HepG2 (cell line): ENCODE data around the gene SYT1. TPM values are rescaled to one million over a fixed set of nuclear protein-coding genes. Genes with fewer than 3 reads are reported as not detected.

Experiments
- ATAC-seq: fragments of 200-7000 bp; cut with Tn5 transposase; 3 replicates; pipeline ENCODE4 v1.9.1; 2020; ENCODE audit warnings: mild to moderate bottlenecking, moderate library complexity
- BruUV-seq: library from RNA; stranded (reverse); fragments of 400-500 nt; replicated peaks from 2 replicates; lab custom pipeline; 2021; lab: Mats Ljungman, UMichigan
- CTCF ChIA-PET: fragments of 300-600 bp; formaldehyde crosslinking; extraction: SDS; loops from one replicate; lab custom pipeline; 2021; ENCODE audit warnings: low total read pairs, inconsistent platforms, low intra/inter-chr PET ratio; lab: Yijun Ruan, JAX
- POLR2A ChIA-PET: fragments of 350-600 bp; sonication (Branson Sonifier 250); formaldehyde crosslinking; loops from one replicate; lab custom pipeline; 2020; ENCODE audit warnings: antibody characterized with exemption, inconsistent platforms; lab: Yijun Ruan, JAX
- DNase-seq: peaks from one replicate; pipeline ENCODE4 v3.0.0-alpha.2; 2015; ENCODE audit warnings: low spot score
- FAIRE-seq: peaks from 3 replicates; lab custom pipeline; 2011; peaks lifted over from hg19 to GRCh38; lab: Jason Lieb, UNC
- H2AFZ ChIP-seq: one replicate; pipeline ENCODE4 v1.6.1; 2011; ENCODE audit warnings: low read length, inconsistent platforms
- H3K27ac ChIP-seq: fragments of 300-600 bp; 3 replicates; pipeline ENCODE4 v1.8.0; 2011; ENCODE audit warnings: mixed run types, mild to moderate bottlenecking, mixed read lengths, low read length, inconsistent platforms; ENCODE audit not compliant: insufficient read depth; ENCODE audit errors: extremely low read length
- H3K27me3 ChIP-seq, 2 experiments: fragments of 200-600 bp in 1 of 2; 2 replicates in 1 of 2; 3 replicates in 1 of 2; pipeline versions ENCODE4 v1.6.0 to v1.8.0; 2011; ENCODE audit warnings: low read length in 2 of 2, mild to moderate bottlenecking in 2 of 2, moderate library complexity in 2 of 2, inconsistent platforms in 1 of 2; ENCODE audit not compliant: insufficient read depth in 2 of 2, control insufficient read depth in 1 of 2
- H3K36me3 ChIP-seq, 2 experiments: fragments of 200-600 bp in 1 of 2; replicated peaks in 1 of 2; 2 replicates in 1 of 2; 3 replicates in 1 of 2; pipeline versions ENCODE4 v1.5.1 to v1.8.0; 2011; ENCODE audit warnings: low read length in 2 of 2, inconsistent platforms in 1 of 2; ENCODE audit not compliant: insufficient read depth in 2 of 2, control insufficient read depth in 1 of 2
- H3K4me1 ChIP-seq: 2 replicates; pipeline ENCODE4 v1.5.1; 2012; ENCODE audit warnings: low read length, inconsistent platforms; ENCODE audit not compliant: insufficient read depth
- H3K4me2 ChIP-seq: 2 replicates; pipeline ENCODE4 v1.6.0; 2011; ENCODE audit warnings: low read depth, low read length, inconsistent platforms
- H3K4me3 ChIP-seq, 3 experiments: fragments of 200-600 bp in 1 of 3; sonication (generic), shearing (Covaris generic) in 1 of 3; replicated peaks in 1 of 3; 2 replicates each; pipeline ENCODE4 v1.5.1; 2011 to 2016; ENCODE audit warnings: low read length in 3 of 3, inconsistent platforms in 2 of 3, low read depth in 2 of 3, mild to moderate bottlenecking in 2 of 3, control low read depth in 1 of 3, mixed read lengths in 1 of 3; ENCODE audit not compliant: insufficient read depth in 1 of 3
- H3K79me2 ChIP-seq: one replicate; pipeline ENCODE4 v1.6.1; 2011; ENCODE audit warnings: low read length, inconsistent platforms; ENCODE audit not compliant: insufficient read depth
- H3K9ac ChIP-seq: 2 replicates; pipeline ENCODE4 v1.6.0; 2011; ENCODE audit warnings: mild to moderate bottlenecking, low read depth, low read length, inconsistent platforms; ENCODE audit not compliant: insufficient read depth
- H3K9me3 ChIP-seq: 2 replicates; pipeline ENCODE4 v1.5.1; 2012; ENCODE audit warnings: mild to moderate bottlenecking, low read length
- H4K20me1 ChIP-seq: 2 replicates; pipeline ENCODE4 v1.6.0; 2011; ENCODE audit warnings: inconsistent platforms, mild to moderate bottlenecking, low read length, moderate library complexity; ENCODE audit not compliant: insufficient read depth
- AHDC1 ChIP-seq: sonication (generic); formaldehyde crosslinking; IDR thresholded peaks from 2 replicates; pipeline ENCODE4 v1.5.1; 2020; ENCODE audit warnings: mild to moderate bottlenecking, missing genetic modification reagents, borderline replicate concordance
- ETV6 ChIP-seq: sonication (generic); formaldehyde crosslinking; conservative IDR thresholded peaks from 2 replicates; pipeline ENCODE4 v1.4.0; 2020; ENCODE audit warnings: missing genetic modification reagents
- RAD21 ChIP-seq: fragments of 450-650 bp; formaldehyde crosslinking; IDR thresholded peaks from 2 replicates; pipeline ENCODE4 v1.5.0; 2020; ENCODE audit warnings: mild to moderate bottlenecking
- TAF1 ChIP-seq: sonication (generic); formaldehyde crosslinking; IDR thresholded peaks from 2 replicates; pipeline ENCODE4 v1.4.0; 2020; ENCODE audit warnings: missing genetic modification reagents
- TP53 ChIP-seq: sonication (generic); formaldehyde crosslinking; conservative IDR thresholded peaks from 2 replicates; pipeline ENCODE4 v1.4.0; 2020; ENCODE audit warnings: missing genetic modification reagents
- ZNF333 ChIP-seq: sonication (generic); formaldehyde crosslinking; IDR thresholded peaks from 2 replicates; pipeline ENCODE4 v1.4.0; 2020; ENCODE audit warnings: mild to moderate bottlenecking, missing genetic modification reagents, borderline replicate concordance
- ZNF672 ChIP-seq: sonication (generic); formaldehyde crosslinking; IDR thresholded peaks from 2 replicates; pipeline ENCODE4 v1.8.1; 2022; ENCODE audit warnings: missing genetic modification reagents
- ZNF724P ChIP-seq: sonication (generic); formaldehyde crosslinking; IDR thresholded peaks from 2 replicates; pipeline ENCODE4 v1.8.0; 2022; ENCODE audit warnings: missing genetic modification reagents, borderline replicate concordance
- ZNF773 ChIP-seq: sonication (generic); formaldehyde crosslinking; IDR thresholded peaks from 2 replicates; pipeline ENCODE4 v1.4.0; 2020; ENCODE audit warnings: missing genetic modification reagents, borderline replicate concordance
- WGBS: methylation state at CpG from one replicate; pipeline ENCODE4 v1.1.6; 2017; ENCODE audit warnings: low lambda C conversion rate; 5-methylcytosine and 5-hydroxymethylcytosine counted together
- in situ Hi-C: cut with HindIII; loops from 2 replicates; pipeline ENCODE4 v1.10.0; 2017; ENCODE audit warnings: low pct_unique_long_range_greater_than_20kb; ENCODE audit not compliant: extremely low pct_ligation_motif_present
- intact Hi-C: fragments of 100-400 bp; cut with micrococcal nuclease; formaldehyde crosslinking; loops from one replicate; pipeline ENCODE4 v1.10.0; 2022; ENCODE audit not compliant: unreplicated experiment
- polyA plus RNA-seq, 8 experiments: library from polyadenylated mRNA; depleted of rRNA in 3 of 8; stranded (reverse) in 7 of 8; unstranded in 1 of 8; fragments of >200 nt; fragmentation: Illumina TruSeq in 4 of 8; extraction: Trizol in 4 of 8; gene quantifications; 2 replicates each; pipeline versions ENCODE4 v1.2.1 to v1.2.3, GENCODE V29; 2011 to 2016; ENCODE audit warnings: low read depth in 4 of 8, missing spikeins in 1 of 8, mixed read lengths in 1 of 8; ENCODE audit not compliant: insufficient read depth in 1 of 8
- total RNA-seq, 5 experiments: library from RNA; depleted of rRNA; stranded (reverse); fragments of >200 nt; fragmentation: Illumina TruSeq; extraction: Trizol; gene quantifications; 2 replicates each; pipeline ENCODE4 v1.2.3, GENCODE V29; 2016; ENCODE audit warnings: low read depth in 1 of 5
- TF ChIP-seq, protein P1 (sequence below): sonication (generic); formaldehyde crosslinking; IDR thresholded peaks from 2 replicates; pipeline ENCODE4 v1.4.0; 2020; ENCODE audit warnings: missing genetic modification reagents
- TF ChIP-seq, protein P2 (sequence below): sonication (generic); formaldehyde crosslinking; IDR thresholded peaks from 2 replicates; pipeline ENCODE4 v1.4.0; 2020; ENCODE audit warnings: mild to moderate bottlenecking, missing genetic modification reagents

SYT1 gene
- total and polyA plus RNA-seq, 2 of the 13 experiments (the other 11 are each of a cell fraction or from before 2014, with no cell fraction given) = not detected

- ChIA-PET CTCF (no interaction called here), POLR2A (no interaction called here)
Measured at GRCh38 chr12:79380402-79380801, 515.8 kb downstream of the SYT1 start.

More at GRCh38 chr12:79380402-79380801, 515.8 kb downstream of the SYT1 start:
- 0% methylated on average over 2 of the region's 2 CpGs for WGBS
- no peak overlapping the region for H3K9ac ChIP-seq
- no peak overlapping the region for H3K4me3 ChIP-seq
- no peak overlapping the region for H3K4me2 ChIP-seq
- ATAC-seq = no peak
- no peaks in the 10 kb centered on the region for H3K4me1 ChIP-seq
- H3K9me3 ChIP-seq = no peaks in the 10 kb centered on the region
- FAIRE-seq = no peak
- TF ChIP-seq RAD21 (CRISPR knock-in tag) (no peak), ZNF672 (CRISPR knock-in tag) (no peak), ETV6 (CRISPR knock-in tag) (no peak), ZNF724P (CRISPR knock-in tag) (no peak), TP53 (no peak), ZNF773 (CRISPR knock-in tag) (no peak), AHDC1 (CRISPR knock-in tag) (no peak), TAF1 (CRISPR knock-in tag) (no peak), ZNF333 (CRISPR knock-in tag) (no peak)
- TF ChIP-seq, protein P1, sequence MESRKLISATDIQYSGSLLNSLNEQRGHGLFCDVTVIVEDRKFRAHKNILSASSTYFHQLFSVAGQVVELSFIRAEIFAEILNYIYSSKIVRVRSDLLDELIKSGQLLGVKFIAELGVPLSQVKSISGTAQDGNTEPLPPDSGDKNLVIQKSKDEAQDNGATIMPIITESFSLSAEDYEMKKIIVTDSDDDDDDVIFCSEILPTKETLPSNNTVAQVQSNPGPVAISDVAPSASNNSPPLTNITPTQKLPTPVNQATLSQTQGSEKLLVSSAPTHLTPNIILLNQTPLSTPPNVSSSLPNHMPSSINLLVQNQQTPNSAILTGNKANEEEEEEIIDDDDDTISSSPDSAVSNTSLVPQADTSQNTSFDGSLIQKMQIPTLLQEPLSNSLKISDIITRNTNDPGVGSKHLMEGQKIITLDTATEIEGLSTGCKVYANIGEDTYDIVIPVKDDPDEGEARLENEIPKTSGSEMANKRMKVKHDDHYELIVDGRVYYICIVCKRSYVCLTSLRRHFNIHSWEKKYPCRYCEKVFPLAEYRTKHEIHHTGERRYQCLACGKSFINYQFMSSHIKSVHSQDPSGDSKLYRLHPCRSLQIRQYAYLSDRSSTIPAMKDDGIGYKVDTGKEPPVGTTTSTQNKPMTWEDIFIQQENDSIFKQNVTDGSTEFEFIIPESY (CRISPR knock-in tag) = no peak
- TF ChIP-seq, protein P2, sequence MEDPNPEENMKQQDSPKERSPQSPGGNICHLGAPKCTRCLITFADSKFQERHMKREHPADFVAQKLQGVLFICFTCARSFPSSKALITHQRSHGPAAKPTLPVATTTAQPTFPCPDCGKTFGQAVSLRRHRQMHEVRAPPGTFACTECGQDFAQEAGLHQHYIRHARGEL (CRISPR knock-in tag) = no peak
- H3K27me3 ChIP-seq = no peaks in the 10 kb centered on the region; a peak in 1 of 5 replicates
- DNase-seq = no peak
- no peaks in the 10 kb centered on the region for H3K36me3 ChIP-seq
- H3K79me2 ChIP-seq = no peaks in the 10 kb centered on the region
- in situ Hi-C loops (no loop called here), intact Hi-C loops (no loop called here)
- H4K20me1 ChIP-seq = no peaks in the 10 kb centered on the region
- BruUV-seq = no TSS peak
- no peak overlapping the region for H2AFZ ChIP-seq
- no peak overlapping the region for H3K27ac ChIP-seq
